Fibroblast of lung (primary cell): ENCODE data around the gene PLN. TPM values are rescaled to one million over a fixed set of nuclear protein-coding genes. Genes with fewer than 3 reads are reported as not detected.

Source experiments
- DNase-seq, 2 donors: peaks; one replicate each; pipeline versions ENCODE4 v3.0.0 to v3.0.0-alpha.2; 2010; ENCODE audit warnings: low read depth in 2 of 2
- H2AFZ ChIP-seq: 2 replicates; pipeline ENCODE4 v1.5.1; 2012; ENCODE audit warnings: low read length, control low read depth, inconsistent platforms
- H3K27ac ChIP-seq: 2 replicates; pipeline ENCODE4 v1.5.1; 2011; ENCODE audit warnings: low read length, control low read depth; ENCODE audit not compliant: insufficient read depth
- H3K27me3 ChIP-seq: 2 replicates; pipeline ENCODE4 v1.5.1; 2011; ENCODE audit warnings: mild to moderate bottlenecking, low read length; ENCODE audit not compliant: control insufficient read depth, insufficient read depth
- H3K36me3 ChIP-seq: 2 replicates; pipeline ENCODE4 v1.5.1; 2011; ENCODE audit warnings: low read length; ENCODE audit not compliant: control insufficient read depth, insufficient read depth
- H3K4me1 ChIP-seq: 2 replicates; pipeline ENCODE4 v1.5.1; 2011; ENCODE audit warnings: low read length; ENCODE audit not compliant: control insufficient read depth, insufficient read depth; ENCODE audit errors: extremely low read depth
- H3K4me2 ChIP-seq: 2 replicates; pipeline ENCODE4 v1.5.1; 2011; ENCODE audit warnings: low read length, control low read depth; ENCODE audit not compliant: insufficient read depth; ENCODE audit errors: extremely low read depth
- H3K4me3 ChIP-seq, 4 experiments: fragments of 200-600 bp in 1 of 4; sonication (generic) in 1 of 4; replicated peaks in 1 of 4; 2 replicates each; pipeline ENCODE4 v1.5.1; 2011 to 2016; ENCODE audit warnings: low read length in 4 of 4, low read depth in 3 of 4, mild to moderate bottlenecking in 3 of 4, control low read depth in 2 of 4, inconsistent platforms in 1 of 4, mixed read lengths in 1 of 4; ENCODE audit not compliant: insufficient read depth in 1 of 4; ENCODE audit errors: control extremely low read depth in 1 of 4
- H3K79me2 ChIP-seq: 2 replicates; pipeline ENCODE4 v1.5.1; 2012; ENCODE audit warnings: mild to moderate bottlenecking, low read length, inconsistent platforms; ENCODE audit not compliant: control insufficient read depth, insufficient read depth
- H3K9ac ChIP-seq: 2 replicates; pipeline ENCODE4 v1.5.1; 2011; ENCODE audit warnings: mild to moderate bottlenecking, low read length, control low read depth; ENCODE audit not compliant: insufficient read depth
- H3K9me3 ChIP-seq: 2 replicates; pipeline ENCODE4 v1.5.1; 2012; ENCODE audit warnings: low read depth, low read length; ENCODE audit not compliant: control insufficient read depth, insufficient read depth
- H4K20me1 ChIP-seq: 2 replicates; pipeline ENCODE4 v1.5.1; 2011; ENCODE audit warnings: low read length; ENCODE audit not compliant: control insufficient read depth, insufficient read depth; ENCODE audit errors: extremely low read depth
- CTCF ChIP-seq, 2 donors: IDR thresholded peaks in 1 of 2; conservative IDR thresholded peaks in 1 of 2; 1 replicate in 1 of 2; 2 replicates in 1 of 2; pipeline ENCODE4 v1.5.1; 2011 to 2012; ENCODE audit warnings: low read length in 2 of 2, control low read depth in 1 of 2, inconsistent platforms in 1 of 2, low read depth in 1 of 2, mild to moderate bottlenecking in 1 of 2
- EZH2 ChIP-seq: IDR thresholded peaks from 2 replicates; pipeline ENCODE4 v1.5.1; 2012; ENCODE audit warnings: low read length, control low read depth, mild to moderate bottlenecking; ENCODE audit errors: missing control alignments
- polyA plus RNA-seq, 2 donors: library from polyadenylated mRNA; depleted of rRNA in 1 of 2; stranded (reverse) in 1 of 2; unstranded in 1 of 2; fragments of >200 nt; gene quantifications; 2 replicates each; pipeline ENCODE4 v1.2.1, GENCODE V29; 2011 to 2012; ENCODE audit warnings: missing spikeins in 1 of 2
- total RNA-seq: library from RNA; depleted of rRNA; stranded (reverse); fragments of >200 nt; gene quantifications from 2 replicates; pipeline ENCODE4 v1.2.1, GENCODE V29; 2014

PLN gene
- total and polyA plus RNA-seq, 2 donors (not counting 1 experiment from before 2014, with no cell fraction given): 1.3 to 2.0 TPM

DNA sequence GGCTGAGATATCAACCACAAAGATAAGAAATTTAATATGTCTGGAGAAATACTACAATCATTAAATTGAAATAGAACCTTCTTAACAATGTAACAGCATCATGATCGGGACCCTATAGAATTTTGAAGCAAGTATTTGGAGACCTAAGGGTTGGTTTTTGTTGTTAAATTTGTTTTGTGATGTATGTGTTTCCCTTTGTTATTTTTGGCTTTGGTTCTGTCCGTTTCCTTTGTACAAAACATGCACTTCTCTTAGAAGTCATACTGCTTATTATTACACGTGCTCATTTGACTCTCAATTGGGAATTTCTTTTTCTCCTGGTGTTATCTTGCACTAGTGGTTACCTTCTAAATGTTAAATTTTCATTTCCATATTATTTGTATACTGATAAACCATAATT lies 4.0 kb upstream of the PLN start:
- Histone ChIP-seq H3K9me3 (no peaks in the 10 kb centered on the region), H3K79me2 (no peaks in the 10 kb centered on the region), H3K27me3 (no peaks in the 10 kb centered on the region), H3K4me3 (no peak overlapping the region), H3K4me2 (no peak overlapping the region), H4K20me1 (peaks cover 2% of the 10 kb centered on the region), H3K27ac (no peak overlapping the region), H3K9ac (no peak overlapping the region), H3K36me3 (no peaks in the 10 kb centered on the region), H2AFZ (no peak overlapping the region), H3K4me1 (peaks cover 2% of the 10 kb centered on the region)
- peak in 1 of 2 donors; percentile 41 for DNase-seq
- TF ChIP-seq CTCF (conservative IDR thresholded peaks at IDR 0.05 in 1 of 2, IDR thresholded peaks at IDR 0.05 in 1 of 2; ENCODE audit: low read depth in 1 of 2, low read length in 2 of 2) (no peak), EZH2 (no peak)

DNA sequence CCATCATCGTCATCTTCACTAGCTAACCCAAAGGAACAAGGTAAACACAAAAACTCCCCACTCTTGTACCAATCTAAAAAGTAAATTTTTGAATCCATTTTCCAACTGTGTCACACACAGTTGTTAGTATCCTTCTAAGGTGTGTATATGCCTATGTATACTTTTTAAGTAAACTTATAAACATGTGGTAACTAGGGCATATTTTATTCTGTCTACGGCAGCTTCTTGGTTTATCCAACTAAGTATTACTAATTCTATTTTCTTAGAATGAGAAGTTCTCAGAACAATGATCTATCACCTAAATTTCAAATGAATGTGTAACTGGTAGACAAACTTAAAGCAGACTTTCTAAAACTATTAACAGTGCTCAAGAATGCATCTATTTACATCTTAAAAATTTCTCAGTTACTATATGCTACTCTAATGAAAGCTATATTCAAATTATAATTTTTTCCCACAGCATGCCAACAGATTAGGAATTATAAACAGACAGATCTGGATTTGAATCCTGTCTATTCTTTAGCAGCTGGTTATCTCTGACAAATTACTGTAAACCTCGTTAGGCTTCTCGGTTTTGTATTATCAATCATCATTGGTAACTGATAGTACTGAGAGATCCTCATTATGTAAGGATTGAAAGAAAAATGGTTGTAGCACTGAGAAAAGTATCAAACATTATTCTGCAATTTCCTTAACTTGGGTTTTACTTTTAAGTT lies 1.8 kb upstream of the PLN start:
- TF ChIP-seq CTCF (conservative IDR thresholded peaks at IDR 0.05 in 1 of 2, IDR thresholded peaks at IDR 0.05 in 1 of 2; ENCODE audit: low read depth in 1 of 2, low read length in 2 of 2) (no peak), EZH2 (no peak)
- H3K79me2 ChIP-seq: peaks cover 1% of the 10 kb centered on the region
- no peak overlapping the region for H2AFZ ChIP-seq
- no peaks in the 10 kb centered on the region for H3K27me3 ChIP-seq
- no peaks in the 10 kb centered on the region for H3K9me3 ChIP-seq
- no peak overlapping the region for H3K4me2 ChIP-seq
- peaks cover 2% of the 10 kb centered on the region for H3K4me1 ChIP-seq
- H3K36me3 ChIP-seq: no peaks in the 10 kb centered on the region
- no peak overlapping the region for H3K27ac ChIP-seq
- H3K9ac ChIP-seq: no peak overlapping the region
- DNase-seq: peak in 1 of 2 donors; percentile 31
- H4K20me1 ChIP-seq: peaks cover 2% of the 10 kb centered on the region
- H3K4me3 ChIP-seq: no peak overlapping the region

DNA sequence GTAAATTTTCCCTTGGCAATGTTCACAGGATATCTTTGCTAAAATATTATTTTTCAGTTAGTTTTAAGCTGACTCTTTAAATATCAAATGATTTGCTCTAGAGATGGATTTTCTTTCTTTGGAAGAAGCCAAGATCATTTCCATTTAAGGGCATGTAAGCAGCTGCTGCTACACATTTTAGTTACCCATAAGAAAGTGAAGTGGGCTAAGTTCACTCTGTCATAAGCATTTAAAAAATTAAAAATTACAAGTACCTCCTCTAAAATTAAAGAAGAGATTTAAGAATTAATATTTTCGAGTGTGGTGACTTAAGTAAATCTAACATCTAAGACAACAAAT lies 1.2 kb upstream of the PLN start:
- Histone ChIP-seq H2AFZ (no peak overlapping the region), H3K9me3 (no peaks in the 10 kb centered on the region), H3K27ac (no peak overlapping the region), H3K4me3 (no peak overlapping the region), H3K27me3 (no peaks in the 10 kb centered on the region), H3K4me1 (peaks cover 6% of the 10 kb centered on the region), H3K36me3 (no peaks in the 10 kb centered on the region), H3K9ac (no peak overlapping the region), H3K79me2 (peaks cover 1% of the 10 kb centered on the region), H3K4me2 (no peak overlapping the region), H4K20me1 (peaks cover 2% of the 10 kb centered on the region)
- no peak for TF ChIP-seq EZH2
- no peak for TF ChIP-seq CTCF (conservative IDR thresholded peaks at IDR 0.05 in 1 of 2, IDR thresholded peaks at IDR 0.05 in 1 of 2; ENCODE audit: low read depth in 1 of 2, low read length in 2 of 2)
- no peak for DNase-seq
